Hepatocyte (in vitro differentiated cells): ENCODE results near the gene LNPEP. TPM values are rescaled to one million over a fixed set of nuclear protein-coding genes. Genes with fewer than 3 reads are reported as not detected.

ENCODE experiments used
- DNase-seq: peaks from one replicate; pipeline ENCODE4 v3.0.0-alpha.2; 2016; ENCODE audit warnings: low spot score
- H2AFZ ChIP-seq: fragments of 200-600 bp; sonication (generic); 2 replicates; pipeline ENCODE4 v1.6.0; 2016; ENCODE audit warnings: antibody characterized with exemption, mild to moderate bottlenecking
- H3K27ac ChIP-seq: fragments of 200-600 bp; sonication (generic); 2 replicates; pipeline ENCODE4 v1.5.1; 2016; ENCODE audit warnings: mild to moderate bottlenecking
- H3K27me3 ChIP-seq: fragments of 200-600 bp; sonication (generic); 2 replicates; pipeline ENCODE4 v1.6.1; 2016
- H3K36me3 ChIP-seq: fragments of 200-600 bp; sonication (generic); replicated peaks from 2 replicates; pipeline ENCODE4 v1.5.1; 2016; ENCODE audit warnings: low read depth; ENCODE audit not compliant: insufficient read depth
- H3K4me1 ChIP-seq: fragments of 200-600 bp; sonication (generic); 2 replicates; pipeline ENCODE4 v1.5.1; 2016; ENCODE audit warnings: mild to moderate bottlenecking, moderate library complexity; ENCODE audit not compliant: insufficient read depth
- H3K4me2 ChIP-seq: fragments of 200-600 bp; sonication (generic); 2 replicates; pipeline ENCODE4 v1.6.0; 2016
- H3K4me3 ChIP-seq: fragments of 200-600 bp; sonication (generic); 2 replicates; pipeline ENCODE4 v1.5.1; 2016; ENCODE audit warnings: mild to moderate bottlenecking
- H3K79me2 ChIP-seq: fragments of 200-600 bp; sonication (generic); 2 replicates; pipeline ENCODE4 v1.6.0; 2017; ENCODE audit warnings: mild to moderate bottlenecking
- H3K9me2 ChIP-seq: fragments of 200-600 bp; sonication (generic); replicated peaks from 2 replicates; pipeline ENCODE4 v1.6.0; 2017; ENCODE audit warnings: mild to moderate bottlenecking; ENCODE audit not compliant: insufficient read depth
- H3K9me3 ChIP-seq: fragments of 200-600 bp; sonication (generic); 2 replicates; pipeline ENCODE4 v1.5.1; 2016; ENCODE audit warnings: low read depth, mild to moderate bottlenecking
- H4K20me1 ChIP-seq: fragments of 200-600 bp; sonication (generic); 2 replicates; pipeline ENCODE4 v1.6.0; 2016; ENCODE audit warnings: mild to moderate bottlenecking; ENCODE audit not compliant: insufficient read depth, poor library complexity, severe bottlenecking
- EZH2 ChIP-seq: fragments of 200-600 bp; sonication (generic); IDR thresholded peaks from 2 replicates; pipeline ENCODE4 v1.6.1; 2016; ENCODE audit warnings: antibody characterized with exemption, mild to moderate bottlenecking, borderline replicate concordance
- EZH2phosphoT487 ChIP-seq: fragments of 200-600 bp; sonication (generic); IDR thresholded peaks from one replicate; pipeline ENCODE4 v1.6.1; 2018; ENCODE audit warnings: antibody characterized with exemption, mild to moderate bottlenecking, low read depth, moderate library complexity; ENCODE audit not compliant: unreplicated experiment, severe bottlenecking
- WGBS: methylation state at CpG from one replicate; pipeline ENCODE4 v1.1.6; 2016; ENCODE audit warnings: low lambda C conversion rate; ENCODE audit errors: missing lambda C conversion rate; 5-methylcytosine and 5-hydroxymethylcytosine counted together
- polyA plus RNA-seq: library from polyadenylated mRNA; unstranded; fragments of >200 nt; fragmentation: Nextera tagmentation; extraction: Ambion mirVana; gene quantifications from 2 replicates; pipeline ENCODE4 v1.2.1, GENCODE V29; 2016
- total RNA-seq: library from RNA; depleted of rRNA; stranded (reverse); fragments of >200 nt; gene quantifications from 2 replicates; pipeline ENCODE4 v1.2.3, GENCODE V29; 2014
- TF ChIP-seq, protein P1 (sequence below): fragments of 200-600 bp; sonication (generic); IDR thresholded peaks from 2 replicates; pipeline ENCODE4 v1.5.1; 2016; ENCODE audit warnings: antibody characterized with exemption, mild to moderate bottlenecking; ENCODE audit not compliant: poor library complexity

The LNPEP gene
- total and polyA plus RNA-seq, 2 experiments from 2014 or later: 4.9 to 32.6 TPM

DNA sequence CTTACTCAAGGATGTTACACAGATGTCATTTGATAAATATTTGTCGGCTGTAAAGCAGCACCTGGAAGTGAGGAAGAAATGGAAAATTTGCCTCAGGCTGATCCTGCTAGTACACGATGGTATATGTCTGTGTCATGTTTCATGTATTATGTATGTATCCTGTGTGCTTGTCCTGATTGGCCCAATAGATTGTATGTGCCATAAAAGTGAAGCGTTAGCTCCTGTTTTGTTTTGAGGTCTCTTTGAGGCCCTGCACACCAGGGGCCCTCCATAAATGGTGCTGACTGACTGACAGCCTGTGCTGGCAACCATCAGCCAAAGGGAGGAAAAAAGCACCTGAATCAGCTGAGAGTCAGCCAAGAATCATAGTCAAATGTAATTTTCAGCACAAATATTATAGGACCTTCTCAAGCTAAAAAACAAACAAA lies 11.8 kb upstream of the LNPEP start:
- Histone ChIP-seq H4K20me1 (no peaks in the 10 kb centered on the region), H3K79me2 (no peaks in the 10 kb centered on the region), H3K27me3 (no peaks in the 10 kb centered on the region), H2AFZ (no peak overlapping the region), H3K27ac (peak overlapping the region; percentile 18), H3K9me2 (no peaks in the 10 kb centered on the region), H3K4me2 (no peak overlapping the region), H3K4me1 (no peaks in the 10 kb centered on the region), H3K4me3 (no peak overlapping the region), H3K36me3 (no peaks in the 10 kb centered on the region), H3K9me3 (no peaks in the 10 kb centered on the region)
- TF ChIP-seq, protein P1, sequence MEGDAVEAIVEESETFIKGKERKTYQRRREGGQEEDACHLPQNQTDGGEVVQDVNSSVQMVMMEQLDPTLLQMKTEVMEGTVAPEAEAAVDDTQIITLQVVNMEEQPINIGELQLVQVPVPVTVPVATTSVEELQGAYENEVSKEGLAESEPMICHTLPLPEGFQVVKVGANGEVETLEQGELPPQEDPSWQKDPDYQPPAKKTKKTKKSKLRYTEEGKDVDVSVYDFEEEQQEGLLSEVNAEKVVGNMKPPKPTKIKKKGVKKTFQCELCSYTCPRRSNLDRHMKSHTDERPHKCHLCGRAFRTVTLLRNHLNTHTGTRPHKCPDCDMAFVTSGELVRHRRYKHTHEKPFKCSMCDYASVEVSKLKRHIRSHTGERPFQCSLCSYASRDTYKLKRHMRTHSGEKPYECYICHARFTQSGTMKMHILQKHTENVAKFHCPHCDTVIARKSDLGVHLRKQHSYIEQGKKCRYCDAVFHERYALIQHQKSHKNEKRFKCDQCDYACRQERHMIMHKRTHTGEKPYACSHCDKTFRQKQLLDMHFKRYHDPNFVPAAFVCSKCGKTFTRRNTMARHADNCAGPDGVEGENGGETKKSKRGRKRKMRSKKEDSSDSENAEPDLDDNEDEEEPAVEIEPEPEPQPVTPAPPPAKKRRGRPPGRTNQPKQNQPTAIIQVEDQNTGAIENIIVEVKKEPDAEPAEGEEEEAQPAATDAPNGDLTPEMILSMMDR: no peak
- TF ChIP-seq EZH2phosphoT487 (no peak), EZH2 (no peak)
- DNase-seq: peak; percentile 8
- 41% methylated on average over 3 of the region's 3 CpGs for WGBS

DNA sequence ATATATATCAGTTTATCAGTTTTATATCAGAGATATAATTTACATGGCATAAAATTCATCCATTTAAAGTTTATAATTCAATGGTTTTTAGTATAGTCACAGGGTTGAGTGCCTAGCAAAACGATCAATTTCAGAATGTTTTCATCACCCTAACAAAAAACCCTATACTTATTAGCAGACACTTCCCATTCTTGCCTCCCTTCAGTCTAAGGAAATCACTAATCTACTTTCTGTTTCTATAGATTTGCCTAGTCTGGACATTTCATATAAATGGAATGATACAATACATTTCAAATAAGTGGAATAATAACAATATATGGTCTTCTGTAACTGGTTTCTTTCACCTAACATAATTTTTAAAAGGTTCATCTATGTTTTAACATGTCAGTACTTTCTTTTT lies 9.6 kb upstream of the LNPEP start:
- H3K9me2 ChIP-seq: no peaks in the 10 kb centered on the region
- H3K27ac ChIP-seq: no peak overlapping the region
- H4K20me1 ChIP-seq: no peaks in the 10 kb centered on the region
- WGBS: 100% methylated on average over 1 of the region's 1 CpG
- H3K4me2 ChIP-seq: no peak overlapping the region
- no peak overlapping the region for H2AFZ ChIP-seq
- TF ChIP-seq, protein P1: no peak
- TF ChIP-seq EZH2phosphoT487: no peak
- TF ChIP-seq EZH2: no peak
- no peak overlapping the region for H3K4me3 ChIP-seq
- no peaks in the 10 kb centered on the region for H3K27me3 ChIP-seq
- no peaks in the 10 kb centered on the region for H3K79me2 ChIP-seq
- H3K36me3 ChIP-seq: no peaks in the 10 kb centered on the region
- H3K4me1 ChIP-seq: no peaks in the 10 kb centered on the region
- no peak for DNase-seq
- H3K9me3 ChIP-seq: no peaks in the 10 kb centered on the region

DNA sequence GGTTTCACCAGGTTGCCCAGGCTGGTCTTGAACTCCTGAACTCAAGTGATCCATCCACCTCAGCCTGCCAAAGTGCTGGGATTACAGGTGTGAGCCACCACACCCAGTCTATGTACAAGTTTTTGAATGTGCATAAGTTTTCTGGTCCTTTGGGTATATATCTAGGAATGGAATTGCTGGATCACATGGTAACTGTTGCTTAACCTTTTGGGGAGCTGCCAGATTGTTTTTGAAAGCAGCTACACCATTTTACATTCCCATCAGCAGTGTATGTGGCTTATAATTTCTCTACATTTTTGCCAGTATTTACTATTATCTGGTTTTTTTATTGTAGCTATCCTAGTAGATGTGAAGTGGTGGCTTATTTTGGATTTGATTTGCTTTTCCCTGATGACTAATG lies 8.9 kb upstream of the LNPEP start:
- Histone ChIP-seq H3K36me3 (no peaks in the 10 kb centered on the region), H3K4me3 (no peak overlapping the region), H2AFZ (no peak overlapping the region), H3K9me2 (no peaks in the 10 kb centered on the region), H3K4me2 (no peak overlapping the region), H3K27ac (no peak overlapping the region), H4K20me1 (no peaks in the 10 kb centered on the region), H3K27me3 (no peaks in the 10 kb centered on the region), H3K4me1 (no peaks in the 10 kb centered on the region), H3K79me2 (peaks cover 2% of the 10 kb centered on the region), H3K9me3 (no peaks in the 10 kb centered on the region)
- TF ChIP-seq EZH2 (no peak), EZH2phosphoT487 (no peak)
- TF ChIP-seq, protein P1: no peak
- no peak for DNase-seq
